ENCODE results near the gene RTN4R. TPM values are rescaled to one million over a fixed set of nuclear protein-coding genes. Genes with fewer than 3 reads are reported as not detected.
"Not testable (repeated sequence)": the region's sequence is repeated elsewhere in the genome, so short reads cannot be mapped to it uniquely, and the experiment has no call there.

The RTN4R gene
- total RNA-seq, 2 experiments from 2014 or later: 0.36 to 0.50 TPM

GRCh38 chr22:20316217-20316843 lies 48.2 kb upstream of the RTN4R start:
- Mint-ChIP-seq H3K27me3 (no peaks in the 10 kb centered on the region), H3K9me3 (no peaks in the 10 kb centered on the region), H3K4me3 (no peak overlapping the region), H3K36me3 (ENCODE audit: low read depth) (peaks cover 12% of the 10 kb centered on the region), H3K27ac (no peak overlapping the region), H3K4me1 (ENCODE audit: low read depth) (peaks cover 33% of the 10 kb centered on the region)
- DNase-seq (peak in 2 of 14 experiments; percentile 21 to 24), ATAC-seq (ENCODE audit: poor library complexity) (no peak)
- no peaks in the 10 kb centered on the region for H3K27me3 ChIP-seq (ENCODE audit: control insufficient read depth in 1 of 2, insufficient read depth in 2 of 2, low read length in 2 of 2)
- peaks cover 18% of the 10 kb centered on the region for H3K36me3 ChIP-seq (ENCODE audit: insufficient read depth, low read length)
- no peaks in the 10 kb centered on the region for H3K9me3 ChIP-seq (ENCODE audit: control insufficient read depth in 1 of 2, insufficient read depth in 1 of 2, low read length in 2 of 2)
- CTCF ChIA-PET: no interaction called here
- intact Hi-C loops (cut with DNase I, micrococcal nuclease): no loop called here
- peaks cover 43% of the 10 kb centered on the region for H3K4me1 ChIP-seq (ENCODE audit: insufficient read depth, low read length)
- POLR2A ChIA-PET: no interaction called here
- no peak overlapping the region for H3K4me3 ChIP-seq (ENCODE audit: low read length)
- H3K27ac ChIP-seq (ENCODE audit: low read depth in 1 of 2, low read length in 2 of 2): no peak overlapping the region
- TF ChIP-seq, protein P1, sequence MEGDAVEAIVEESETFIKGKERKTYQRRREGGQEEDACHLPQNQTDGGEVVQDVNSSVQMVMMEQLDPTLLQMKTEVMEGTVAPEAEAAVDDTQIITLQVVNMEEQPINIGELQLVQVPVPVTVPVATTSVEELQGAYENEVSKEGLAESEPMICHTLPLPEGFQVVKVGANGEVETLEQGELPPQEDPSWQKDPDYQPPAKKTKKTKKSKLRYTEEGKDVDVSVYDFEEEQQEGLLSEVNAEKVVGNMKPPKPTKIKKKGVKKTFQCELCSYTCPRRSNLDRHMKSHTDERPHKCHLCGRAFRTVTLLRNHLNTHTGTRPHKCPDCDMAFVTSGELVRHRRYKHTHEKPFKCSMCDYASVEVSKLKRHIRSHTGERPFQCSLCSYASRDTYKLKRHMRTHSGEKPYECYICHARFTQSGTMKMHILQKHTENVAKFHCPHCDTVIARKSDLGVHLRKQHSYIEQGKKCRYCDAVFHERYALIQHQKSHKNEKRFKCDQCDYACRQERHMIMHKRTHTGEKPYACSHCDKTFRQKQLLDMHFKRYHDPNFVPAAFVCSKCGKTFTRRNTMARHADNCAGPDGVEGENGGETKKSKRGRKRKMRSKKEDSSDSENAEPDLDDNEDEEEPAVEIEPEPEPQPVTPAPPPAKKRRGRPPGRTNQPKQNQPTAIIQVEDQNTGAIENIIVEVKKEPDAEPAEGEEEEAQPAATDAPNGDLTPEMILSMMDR (IDR thresholded peaks at IDR 0.05): no peak

- Mint-ChIP-seq H3K27me3 (no peaks in the 10 kb centered on the region), H3K9me3 (no peaks in the 10 kb centered on the region), H3K27ac (no peak overlapping the region), H3K4me3 (no peak overlapping the region), H3K4me1 (ENCODE audit: low read depth) (peaks cover 27% of the 10 kb centered on the region), H3K36me3 (ENCODE audit: low read depth) (peaks cover 12% of the 10 kb centered on the region)
- DNase-seq: peak in 2 of 14 experiments; percentile 12 to 28
- Histone ChIP-seq H3K27ac (ENCODE audit: low read depth in 1 of 2, low read length in 2 of 2) (no peak overlapping the region), H3K27me3 (ENCODE audit: control insufficient read depth in 1 of 2, insufficient read depth in 2 of 2, low read length in 2 of 2) (no peaks in the 10 kb centered on the region), H3K36me3 (ENCODE audit: insufficient read depth, low read length) (peaks cover 18% of the 10 kb centered on the region), H3K4me3 (ENCODE audit: low read length) (no peak overlapping the region), H3K9me3 (ENCODE audit: control insufficient read depth in 1 of 2, insufficient read depth in 1 of 2, low read length in 2 of 2) (no peaks in the 10 kb centered on the region), H3K4me1 (ENCODE audit: insufficient read depth, low read length) (peaks cover 36% of the 10 kb centered on the region)
- TF ChIP-seq, protein P1 (IDR thresholded peaks at IDR 0.05): no peak
- ChIA-PET POLR2A (no interaction called here), CTCF (no interaction called here)
- no peak for ATAC-seq (ENCODE audit: poor library complexity)
- intact Hi-C loops (cut with DNase I, micrococcal nuclease): no loop called here
Observed at GRCh38 chr22:20315337-20316216, 47.5 kb upstream of the RTN4R start.

DNA sequence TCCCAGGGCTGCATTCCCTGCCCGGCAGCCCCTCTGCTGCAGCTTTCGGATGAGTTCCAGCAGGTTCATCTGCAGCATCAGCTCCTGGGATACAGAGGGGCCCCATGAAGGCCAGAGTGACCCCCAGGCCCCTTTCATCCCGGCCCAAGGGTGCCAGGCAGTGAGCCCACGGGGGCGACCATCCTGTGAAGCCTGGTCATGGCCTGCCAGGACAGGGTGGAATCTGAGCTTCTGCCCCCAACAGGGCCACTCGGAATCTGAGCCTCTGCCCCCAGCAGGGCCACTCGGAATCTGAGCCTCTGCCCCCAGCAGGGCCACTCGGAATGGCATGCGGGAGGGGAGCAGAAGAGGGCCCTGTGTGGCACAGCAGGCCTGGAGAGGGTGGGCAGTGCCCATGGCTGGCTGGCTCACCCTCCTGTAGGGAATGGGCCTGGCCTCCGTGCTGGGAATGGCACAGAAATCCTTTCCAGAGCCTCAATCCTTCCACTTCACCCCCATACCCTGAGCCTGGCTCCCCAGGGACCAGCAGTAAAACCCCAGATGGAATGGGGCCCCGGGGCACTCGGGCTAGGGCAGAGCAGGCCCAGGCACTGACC lies 46.7 kb upstream of the RTN4R start:
- intact Hi-C loops (cut with DNase I, micrococcal nuclease); H3K9me3 Mint-ChIP-seq; H3K4me3 Mint-ChIP-seq; CTCF ChIA-PET; POLR2A ChIA-PET; ATAC-seq (ENCODE audit: poor library complexity); H3K9me3 ChIP-seq (ENCODE audit: control insufficient read depth in 1 of 2, insufficient read depth in 1 of 2, low read length in 2 of 2); H3K27me3 ChIP-seq (ENCODE audit: control insufficient read depth in 1 of 2, insufficient read depth in 2 of 2, low read length in 2 of 2); H3K27me3 Mint-ChIP-seq; H3K27ac ChIP-seq (ENCODE audit: low read depth in 1 of 2, low read length in 2 of 2); H3K27ac Mint-ChIP-seq; H3K4me3 ChIP-seq (ENCODE audit: low read length): not testable (repeated sequence)
- Histone ChIP-seq H3K36me3 (ENCODE audit: insufficient read depth, low read length) (peaks cover 18% of the 10 kb centered on the region), H3K4me1 (ENCODE audit: insufficient read depth, low read length) (peaks cover 31% of the 10 kb centered on the region)
- peaks cover 25% of the 10 kb centered on the region for H3K4me1 Mint-ChIP-seq (ENCODE audit: low read depth)
- peak in 2 of 14 experiments; percentile 11 to 21 for DNase-seq
- H3K36me3 Mint-ChIP-seq (ENCODE audit: low read depth): peaks cover 12% of the 10 kb centered on the region

GRCh38 chr22:20314206-20314605 lies 46.1 kb upstream of the RTN4R start:
- H3K9me3 Mint-ChIP-seq; H3K9me3 ChIP-seq (ENCODE audit: control insufficient read depth in 1 of 2, insufficient read depth in 1 of 2, low read length in 2 of 2); ATAC-seq (ENCODE audit: poor library complexity); H3K4me3 ChIP-seq (ENCODE audit: low read length); H3K27ac Mint-ChIP-seq; POLR2A ChIA-PET; H3K27me3 Mint-ChIP-seq; H3K4me3 Mint-ChIP-seq; H3K27ac ChIP-seq (ENCODE audit: low read depth in 1 of 2, low read length in 2 of 2); H3K27me3 ChIP-seq (ENCODE audit: control insufficient read depth in 1 of 2, insufficient read depth in 2 of 2, low read length in 2 of 2); intact Hi-C loops (cut with DNase I, micrococcal nuclease); H3K36me3 Mint-ChIP-seq (ENCODE audit: low read depth); CTCF ChIA-PET: not testable (repeated sequence)
- DNase-seq: peak in 2 of 14 experiments; percentile 1 to 23
- H3K4me1 ChIP-seq (ENCODE audit: insufficient read depth, low read length): peaks cover 29% of the 10 kb centered on the region
- H3K36me3 ChIP-seq (ENCODE audit: insufficient read depth, low read length): peaks cover 18% of the 10 kb centered on the region
- H3K4me1 Mint-ChIP-seq (ENCODE audit: low read depth): peaks cover 22% of the 10 kb centered on the region

- Histone ChIP-seq H3K4me1 (ENCODE audit: insufficient read depth, low read length) (peaks cover 22% of the 10 kb centered on the region), H3K36me3 (ENCODE audit: insufficient read depth, low read length) (peaks cover 18% of the 10 kb centered on the region)
- H3K4me3 Mint-ChIP-seq; ATAC-seq (ENCODE audit: poor library complexity); H3K27me3 ChIP-seq (ENCODE audit: control insufficient read depth in 1 of 2, insufficient read depth in 2 of 2, low read length in 2 of 2); H3K4me3 ChIP-seq (ENCODE audit: low read length); H3K27ac Mint-ChIP-seq; intact Hi-C loops (cut with DNase I, micrococcal nuclease); H3K27ac ChIP-seq (ENCODE audit: low read depth in 1 of 2, low read length in 2 of 2); H3K36me3 Mint-ChIP-seq (ENCODE audit: low read depth); H3K27me3 Mint-ChIP-seq; CTCF ChIA-PET; POLR2A ChIA-PET; H3K9me3 ChIP-seq (ENCODE audit: control insufficient read depth in 1 of 2, insufficient read depth in 1 of 2, low read length in 2 of 2); H3K9me3 Mint-ChIP-seq: not testable (repeated sequence)
- DNase-seq: peak in 2 of 14 experiments; percentile 14 to 24
- H3K4me1 Mint-ChIP-seq (ENCODE audit: low read depth): peaks cover 17% of the 10 kb centered on the region
Observed at GRCh38 chr22:20313306-20314077, 45.4 kb upstream of the RTN4R start.
